Immature natural killer cell (primary cell): ENCODE data around the gene GPR50. TPM values are rescaled to one million over a fixed set of nuclear protein-coding genes. Genes with fewer than 3 reads are reported as not detected.

Experiments
- DNase-seq, 3 donors: peaks; one replicate each; pipeline ENCODE4 v3.0.0; 2022; ENCODE audit warnings: mixed read lengths in 1 of 3
- H3K27ac Mint-ChIP-seq, 6 donors: one replicate each; pipeline ENCODE4 v1.8.0; 2020; ENCODE audit warnings: mixed read lengths in 6 of 6, mild to moderate bottlenecking in 5 of 6, inconsistent platforms in 4 of 6, moderate library complexity in 3 of 6
- H3K27me3 Mint-ChIP-seq, 3 donors: one replicate each; pipeline ENCODE4 v1.8.0; 2020 to 2021; ENCODE audit warnings: low read depth in 3 of 3, mild to moderate bottlenecking in 3 of 3, mixed read lengths in 3 of 3, moderate library complexity in 3 of 3, inconsistent platforms in 1 of 3
- H3K36me3 Mint-ChIP-seq, 3 donors: one replicate each; pipeline ENCODE4 v1.8.0; 2020; ENCODE audit warnings: mixed read lengths in 3 of 3, inconsistent platforms in 2 of 3, mild to moderate bottlenecking in 2 of 3
- H3K4me1 Mint-ChIP-seq, 2 donors: one replicate each; pipeline ENCODE4 v1.8.0; 2020; ENCODE audit warnings: inconsistent platforms in 2 of 2, mild to moderate bottlenecking in 2 of 2, mixed read lengths in 2 of 2, moderate library complexity in 1 of 2
- H3K4me3 Mint-ChIP-seq, 5 donors: one replicate each; pipeline ENCODE4 v1.8.0; 2020; ENCODE audit warnings: mild to moderate bottlenecking in 5 of 5, mixed read lengths in 5 of 5, inconsistent platforms in 3 of 5, moderate library complexity in 3 of 5
- H3K9me3 Mint-ChIP-seq, 6 donors: one replicate each; pipeline ENCODE4 v1.8.0; 2020; ENCODE audit warnings: mild to moderate bottlenecking in 6 of 6, mixed read lengths in 6 of 6, inconsistent platforms in 4 of 6, moderate library complexity in 3 of 6
- polyA plus RNA-seq, 3 donors: library from polyadenylated mRNA; unstranded; fragments of 300-500 nt; fragmentation: Illumina TruSeq; gene quantifications; one replicate each; pipeline ENCODE4 v1.2.3, GENCODE V29; 2021

The GPR50 gene
- not detected for polyA plus RNA-seq

GRCh38 chrX:151176231-151176750, at the start of gene GPR50:
Gene GPR50 (plus strand): TSS chrX:151176584. CDS start chrX:151176722, 138 bp downstream.
- no peak for DNase-seq
- Mint-ChIP-seq H3K27ac (no peak within 1 kb of the TSS), H3K27me3 (peaks cover 11 to 22% (median 17%) of the 10 kb centered on the region in 3 donors), H3K9me3 (no peaks in the 10 kb centered on the region), H3K36me3 (no peaks in the 10 kb centered on the region), H3K4me1 (no peaks in the 10 kb centered on the region), H3K4me3 (no peak within 1 kb of the TSS)

DNA sequence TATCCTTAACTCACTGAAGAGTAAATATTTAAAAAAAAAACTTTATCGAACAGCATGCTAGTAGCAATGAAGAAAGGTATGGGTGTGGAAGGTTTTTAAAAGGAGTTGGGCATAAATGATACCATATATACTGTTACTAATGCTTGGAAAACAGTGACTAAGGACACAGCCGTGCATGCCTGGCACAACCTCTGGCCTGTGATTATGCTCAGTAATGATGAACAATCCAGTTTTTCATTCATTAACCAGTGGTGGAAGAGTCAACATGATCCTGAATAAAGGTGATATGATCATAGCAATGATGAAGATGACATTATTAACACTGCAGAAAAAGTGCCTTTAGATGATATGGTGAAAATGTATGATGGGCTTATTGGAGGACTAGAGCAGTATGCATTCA, 43.9 kb upstream of the GPR50 start:
- no peak for DNase-seq
- Mint-ChIP-seq H3K27ac (no peak overlapping the region), H3K36me3 (no peaks in the 10 kb centered on the region), H3K4me1 (no peaks in the 10 kb centered on the region), H3K27me3 (peaks cover 0 to 2% (median 2%) of the 10 kb centered on the region in 3 donors), H3K9me3 (no peaks in the 10 kb centered on the region), H3K4me3 (no peak overlapping the region)

DNA sequence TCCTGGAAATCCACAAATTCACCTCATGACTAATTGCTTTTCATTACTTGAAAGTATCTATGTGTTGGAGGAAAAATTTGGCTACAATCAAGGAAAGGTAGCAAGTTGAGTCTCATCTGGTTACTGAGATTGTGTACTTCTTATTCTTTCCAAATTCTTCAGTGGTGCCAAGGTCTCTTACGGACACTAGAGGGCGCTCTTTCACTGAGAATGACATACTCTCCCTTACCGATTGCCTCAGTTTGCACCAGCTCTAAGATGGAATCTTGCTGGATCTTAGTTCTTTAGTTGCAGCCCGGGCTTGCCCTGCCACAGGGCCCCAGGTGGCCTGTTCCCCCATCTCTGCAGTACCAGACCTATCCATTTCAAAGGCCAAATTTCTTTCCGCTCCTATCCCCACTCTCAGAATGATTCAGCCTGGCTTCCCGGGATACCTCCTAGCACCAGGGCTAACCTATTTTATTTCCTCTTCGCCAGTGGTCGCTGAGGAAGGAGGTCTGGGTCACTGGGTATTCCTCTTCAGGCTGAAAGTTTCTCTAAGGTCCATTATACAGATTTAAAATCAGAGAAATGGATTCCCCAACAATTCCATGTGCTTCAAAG, 24.6 kb upstream of the GPR50 start:
- Mint-ChIP-seq H3K36me3 (no peaks in the 10 kb centered on the region), H3K9me3 (no peaks in the 10 kb centered on the region), H3K27ac (no peak overlapping the region), H3K4me3 (no peak overlapping the region), H3K4me1 (no peaks in the 10 kb centered on the region), H3K27me3 (peaks cover 5 to 11% (median 9%) of the 10 kb centered on the region in 3 donors)
- peak; percentile 32 to 42 (median 40) for DNase-seq

- H3K36me3 Mint-ChIP-seq = no peaks in the 10 kb centered on the region
- no peak for DNase-seq
- H3K4me3 Mint-ChIP-seq = no peak overlapping the region
- H3K27me3 Mint-ChIP-seq = peaks cover 7 to 8% (median 7%) of the 10 kb centered on the region in 3 donors
- no peaks in the 10 kb centered on the region for H3K9me3 Mint-ChIP-seq
- H3K4me1 Mint-ChIP-seq = no peaks in the 10 kb centered on the region
- H3K27ac Mint-ChIP-seq = no peak overlapping the region
These were observed 23.3 kb upstream of the GPR50 start for GRCh38 chrX:151153086-151153485.

GRCh38 chrX:151153667-151154066, 22.7 kb upstream of the GPR50 start:
- no peak for DNase-seq
- H3K4me3 Mint-ChIP-seq = no peak overlapping the region
- H3K4me1 Mint-ChIP-seq = no peaks in the 10 kb centered on the region
- H3K9me3 Mint-ChIP-seq = no peaks in the 10 kb centered on the region
- no peak overlapping the region for H3K27ac Mint-ChIP-seq
- H3K36me3 Mint-ChIP-seq = no peaks in the 10 kb centered on the region
- peaks cover 7 to 8% (median 7%) of the 10 kb centered on the region in 3 donors for H3K27me3 Mint-ChIP-seq

DNA sequence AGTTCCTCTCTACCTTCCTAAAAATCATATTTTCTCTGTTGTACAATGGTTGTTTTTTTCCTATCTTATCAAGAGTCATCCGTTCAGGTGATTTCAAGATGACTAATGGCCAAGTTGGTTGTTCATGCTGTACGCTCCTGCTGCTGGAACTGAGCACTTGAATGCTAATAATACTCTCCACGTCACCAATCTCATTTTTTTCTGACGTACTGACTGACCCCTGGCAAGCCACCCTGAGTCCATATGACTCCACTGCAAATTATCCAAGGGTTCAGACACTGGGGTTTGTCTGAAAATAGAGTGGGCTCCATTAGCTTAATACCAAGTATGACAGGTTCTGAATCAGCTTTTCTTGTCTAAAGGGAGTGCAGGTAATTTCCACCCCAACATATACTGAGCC, 21.1 kb upstream of the GPR50 start:
- H3K4me3 Mint-ChIP-seq = no peak overlapping the region
- DNase-seq = no peak
- H3K27ac Mint-ChIP-seq = no peak overlapping the region
- no peaks in the 10 kb centered on the region for H3K9me3 Mint-ChIP-seq
- H3K27me3 Mint-ChIP-seq = peaks cover 4 to 7% (median 4%) of the 10 kb centered on the region in 3 donors
- H3K4me1 Mint-ChIP-seq = no peaks in the 10 kb centered on the region
- H3K36me3 Mint-ChIP-seq = no peaks in the 10 kb centered on the region

GRCh38 chrX:151161690-151162089, 14.7 kb upstream of the GPR50 start:
- H3K27me3 Mint-ChIP-seq = peaks cover 2 to 4% (median 3%) of the 10 kb centered on the region in 3 donors
- no peaks in the 10 kb centered on the region for H3K4me1 Mint-ChIP-seq
- H3K36me3 Mint-ChIP-seq = no peaks in the 10 kb centered on the region
- H3K27ac Mint-ChIP-seq = no peak overlapping the region
- no peak for DNase-seq
- peaks cover 0 to 2% (median 0%) of the 10 kb centered on the region in 6 donors for H3K9me3 Mint-ChIP-seq
- no peak overlapping the region for H3K4me3 Mint-ChIP-seq

DNA sequence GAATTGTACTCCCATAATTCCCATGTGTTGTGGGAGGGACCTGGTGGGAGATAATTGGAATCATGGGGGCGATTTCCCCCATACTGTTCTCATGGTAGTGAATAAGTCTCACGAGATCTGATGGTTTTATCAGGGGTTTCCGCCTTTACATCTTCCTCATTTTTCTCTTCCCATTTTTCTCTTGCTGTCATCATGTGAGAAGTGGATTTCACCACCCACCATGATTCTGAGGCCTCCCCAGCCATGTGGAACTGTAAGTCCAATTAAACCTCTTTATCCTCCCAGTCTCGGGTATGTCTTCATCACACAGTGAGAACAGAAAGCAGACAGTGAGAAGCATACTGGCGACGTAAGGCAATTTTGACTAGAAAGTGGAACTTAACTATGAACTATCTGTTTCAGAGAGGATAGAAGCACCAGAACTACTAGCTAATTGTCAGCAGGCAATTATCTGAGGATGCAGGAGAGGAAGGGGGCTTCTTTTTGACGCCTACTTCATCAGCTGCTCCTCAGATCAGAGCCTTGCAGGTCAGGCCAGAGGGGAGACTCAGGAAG, 8.5 kb upstream of the GPR50 start:
- no peaks in the 10 kb centered on the region for H3K4me1 Mint-ChIP-seq

GRCh38 chrX:151169783-151170182, 6.6 kb upstream of the GPR50 start:
- no peak for DNase-seq
- Mint-ChIP-seq H3K36me3 (no peaks in the 10 kb centered on the region), H3K27ac (no peak overlapping the region), H3K9me3 (no peaks in the 10 kb centered on the region), H3K4me3 (no peak overlapping the region), H3K4me1 (no peaks in the 10 kb centered on the region), H3K27me3 (peaks cover 2 to 5% (median 3%) of the 10 kb centered on the region in 3 donors)

More for the DNA sequence above, 8.5 kb upstream of the GPR50 start:
- H3K4me3 Mint-ChIP-seq = no peak overlapping the region
- H3K9me3 Mint-ChIP-seq = no peaks in the 10 kb centered on the region
- DNase-seq = no peak
- peaks cover 0 to 4% (median 3%) of the 10 kb centered on the region in 3 donors for H3K27me3 Mint-ChIP-seq
- no peaks in the 10 kb centered on the region for H3K36me3 Mint-ChIP-seq
- no peak overlapping the region for H3K27ac Mint-ChIP-seq

GRCh38 chrX:151174581-151175282, 1.7 kb upstream of the GPR50 start:
- Mint-ChIP-seq H3K27me3 (peaks cover 5 to 13% (median 10%) of the 10 kb centered on the region in 3 donors), H3K27ac (no peak overlapping the region), H3K36me3 (no peaks in the 10 kb centered on the region), H3K4me1 (no peaks in the 10 kb centered on the region), H3K4me3 (no peak overlapping the region), H3K9me3 (no peaks in the 10 kb centered on the region)
- no peak for DNase-seq

GRCh38 chrX:151175283-151176062, 911 bp upstream of the GPR50 start:
- H3K27ac Mint-ChIP-seq = no peak overlapping the region
- no peaks in the 10 kb centered on the region for H3K36me3 Mint-ChIP-seq
- no peaks in the 10 kb centered on the region for H3K4me1 Mint-ChIP-seq
- H3K9me3 Mint-ChIP-seq = no peaks in the 10 kb centered on the region
- no peak for DNase-seq
- no peak overlapping the region for H3K4me3 Mint-ChIP-seq
- H3K27me3 Mint-ChIP-seq = peaks cover 8 to 14% (median 14%) of the 10 kb centered on the region in 3 donors

DNA sequence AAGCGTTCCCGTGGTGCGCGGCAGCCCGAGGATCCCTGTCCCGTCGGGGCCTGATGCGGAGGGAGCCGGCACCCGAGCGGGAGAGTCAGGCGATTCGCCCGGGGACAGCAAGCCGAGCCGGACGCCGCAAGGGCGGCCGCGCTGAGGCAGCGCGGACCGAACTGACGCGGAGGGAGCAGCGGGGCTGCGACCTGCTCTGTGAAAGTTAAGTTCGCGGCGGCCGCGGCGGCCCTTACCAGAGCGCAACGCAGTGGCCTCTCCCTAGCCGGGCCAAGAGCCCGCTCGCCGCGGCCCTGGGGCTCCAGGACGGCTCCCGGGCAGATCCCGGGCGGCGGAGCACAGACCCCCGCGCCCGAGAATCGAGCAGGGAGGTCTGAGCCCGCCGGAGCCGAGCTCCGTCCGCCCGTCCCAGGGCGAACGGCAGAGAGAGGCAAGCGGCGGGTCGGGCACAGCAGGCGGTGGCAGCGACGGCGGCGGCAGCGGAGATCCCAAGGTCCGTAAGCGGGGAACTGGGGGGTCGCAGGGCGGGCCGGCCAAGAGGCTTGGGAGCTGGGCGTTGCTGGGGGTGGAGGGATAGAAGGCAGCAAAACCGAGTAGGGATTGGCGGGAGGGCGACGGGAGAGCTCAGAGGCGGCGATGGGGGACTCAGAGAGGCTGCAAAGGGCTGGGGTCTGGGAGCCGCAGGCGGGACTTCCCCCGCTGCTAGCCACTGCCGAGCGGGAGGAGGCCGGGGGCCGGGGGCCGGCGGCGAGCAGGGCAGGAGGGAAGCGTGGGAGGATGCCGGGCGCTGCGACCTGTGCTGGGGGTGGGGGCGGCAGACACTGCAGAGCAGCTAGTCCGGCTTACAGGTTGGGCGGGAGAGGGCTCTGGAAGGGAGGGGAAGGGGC, 1.0 kb downstream of the GPR50 start:
- no peaks in the 10 kb centered on the region for H3K9me3 Mint-ChIP-seq
- peaks cover 13 to 25% (median 20%) of the 10 kb centered on the region in 3 donors for H3K27me3 Mint-ChIP-seq
- H3K4me1 Mint-ChIP-seq = no peaks in the 10 kb centered on the region
- H3K4me3 Mint-ChIP-seq = no peak overlapping the region
- H3K27ac Mint-ChIP-seq = no peak overlapping the region
- DNase-seq = no peak
- H3K36me3 Mint-ChIP-seq = peaks cover 0 to 3% (median 0%) of the 10 kb centered on the region in 3 donors

- peaks cover 0 to 3% (median 0%) of the 10 kb centered on the region in 3 donors for H3K36me3 Mint-ChIP-seq
- no peak for DNase-seq
- H3K9me3 Mint-ChIP-seq = peaks cover 0 to under 1% (median 0%) of the 10 kb centered on the region in 6 donors
- H3K4me1 Mint-ChIP-seq = no peaks in the 10 kb centered on the region
- H3K4me3 Mint-ChIP-seq = peak overlapping the region in 1 of 5 donors; percentile 27
- H3K27ac Mint-ChIP-seq = peak overlapping the region in 1 of 6 donors; percentile 42
- peaks cover 12 to 30% (median 19%) of the 10 kb centered on the region in 3 donors for H3K27me3 Mint-ChIP-seq
These were observed 2.4 kb downstream of the GPR50 start for GRCh38 chrX:151178746-151179145.
